NCI-H345 treated with DMSO at 0.1 percent for 48 hours (cell line): ENCODE measurements around the gene CTNNA2.

ENCODE experiments used
- DNase-seq: peaks from one replicate; lab custom pipeline; 2025; ENCODE audit not compliant: unreplicated experiment; lab: John Stamatoyannopoulos, UW

The CTNNA2 gene

GRCh38 chr2:79849241-79849640, 336.4 kb downstream of the CTNNA2 start:
- DNase-seq = no peak

GRCh38 chr2:79849949-79850348, 337.1 kb downstream of the CTNNA2 start:
- DNase-seq = no peak

GRCh38 chr2:79850912-79851311, 338.1 kb downstream of the CTNNA2 start:
- no peak for DNase-seq

GRCh38 chr2:79855264-79856006, 342.6 kb downstream of the CTNNA2 start:
- peak; percentile 11 for DNase-seq

- DNase-seq = no peak
Measured at GRCh38 chr2:79857888-79858287, 345.0 kb downstream of the CTNNA2 start.

GRCh38 chr2:79860228-79861058, 347.6 kb downstream of the CTNNA2 start:
- DNase-seq = peak; percentile 8

- DNase-seq = no peak
Measured at GRCh38 chr2:79861059-79861374, 348.2 kb downstream of the CTNNA2 start.

- no peak for DNase-seq
Measured at GRCh38 chr2:79862756-79863155, 349.9 kb downstream of the CTNNA2 start.

GRCh38 chr2:79872656-79873055, 359.8 kb downstream of the CTNNA2 start:
- DNase-seq = no peak

- no peak for DNase-seq
Measured at GRCh38 chr2:79874015-79874414, 361.2 kb downstream of the CTNNA2 start.

GRCh38 chr2:79876430-79876829, 363.6 kb downstream of the CTNNA2 start:
- DNase-seq = no peak

GRCh38 chr2:79882548-79882947, 369.7 kb downstream of the CTNNA2 start:
- no peak for DNase-seq

- peak; percentile 49 for DNase-seq
Measured at GRCh38 chr2:79887747-79888374, 375.0 kb downstream of the CTNNA2 start.

GRCh38 chr2:79892123-79892522, 379.3 kb downstream of the CTNNA2 start:
- DNase-seq = no peak

- no peak for DNase-seq
Measured at GRCh38 chr2:79899196-79899595, 386.3 kb downstream of the CTNNA2 start.

- DNase-seq = no peak
Measured at GRCh38 chr2:79901161-79901560, 388.3 kb downstream of the CTNNA2 start.

- DNase-seq = no peak
Measured at GRCh38 chr2:79903222-79904000, 390.6 kb downstream of the CTNNA2 start.

GRCh38 chr2:79906139-79906890, 393.5 kb downstream of the CTNNA2 start:
- DNase-seq = no peak

- DNase-seq = no peak
Measured at GRCh38 chr2:79909521-79909920, 396.7 kb downstream of the CTNNA2 start.

- DNase-seq = no peak
Measured at GRCh38 chr2:79910643-79911042, 397.8 kb downstream of the CTNNA2 start.

- no peak for DNase-seq
Measured at GRCh38 chr2:79915455-79915854, 402.6 kb downstream of the CTNNA2 start.
